HepG2 (cell line): ENCODE results near the gene CSNK1G1. TPM values are rescaled to one million over a fixed set of nuclear protein-coding genes. Genes with fewer than 3 reads are reported as not detected.
A peak's percentile ranks its signal among the peaks of the same experiment; 100 is the strongest.

Experiments
- EED ChIP-seq: sonication (generic); formaldehyde crosslinking; IDR thresholded peaks from 2 replicates; pipeline ENCODE4 v1.5.0; 2020; ENCODE audit warnings: mild to moderate bottlenecking, missing genetic modification reagents
- KLF13 ChIP-seq: sonication (generic); formaldehyde crosslinking; IDR thresholded peaks from 2 replicates; pipeline ENCODE4 v1.4.0; 2020; ENCODE audit warnings: mild to moderate bottlenecking, missing genetic modification reagents
- NR2C2 ChIP-seq: sonication (generic); formaldehyde crosslinking; IDR thresholded peaks from 2 replicates; pipeline ENCODE4 v1.4.0; 2020; ENCODE audit warnings: missing genetic modification reagents, mild to moderate bottlenecking, moderate library complexity, borderline replicate concordance
- RFX5 ChIP-seq: IDR thresholded peaks from 2 replicates; pipeline ENCODE4 v1.6.1; 2011; ENCODE audit warnings: low read depth, low read length, improper control_type of control experiment
- ZNF451 ChIP-seq: sonication (generic); formaldehyde crosslinking; IDR thresholded peaks from 2 replicates; pipeline ENCODE4 v1.5.0; 2020; ENCODE audit warnings: mild to moderate bottlenecking, missing genetic modification reagents
- polyA plus RNA-seq, 8 experiments: library from polyadenylated mRNA; depleted of rRNA in 3 of 8; stranded (reverse) in 7 of 8; unstranded in 1 of 8; fragments of >200 nt; fragmentation: Illumina TruSeq in 4 of 8; extraction: Trizol in 4 of 8; gene quantifications; 2 replicates each; pipeline versions ENCODE4 v1.2.1 to v1.2.3, GENCODE V29; 2011 to 2016; ENCODE audit warnings: low read depth in 4 of 8, missing spikeins in 1 of 8, mixed read lengths in 1 of 8; ENCODE audit not compliant: insufficient read depth in 1 of 8
- total RNA-seq, 5 experiments: library from RNA; depleted of rRNA; stranded (reverse); fragments of >200 nt; fragmentation: Illumina TruSeq; extraction: Trizol; gene quantifications; 2 replicates each; pipeline ENCODE4 v1.2.3, GENCODE V29; 2016; ENCODE audit warnings: low read depth in 1 of 5
- TF ChIP-seq, protein P1 (sequence below): sonication (generic); formaldehyde crosslinking; IDR thresholded peaks from 2 replicates; pipeline ENCODE4 v1.5.1; 2020; ENCODE audit warnings: missing genetic modification reagents, mild to moderate bottlenecking, borderline replicate concordance
- TF ChIP-seq, protein P2 (sequence below): sonication (generic); formaldehyde crosslinking; IDR thresholded peaks from 2 replicates; pipeline ENCODE4 v1.5.1; 2020; ENCODE audit warnings: mild to moderate bottlenecking, missing genetic modification reagents, borderline replicate concordance
- TF ChIP-seq, protein P3 (sequence below): sonication (generic); formaldehyde crosslinking; IDR thresholded peaks from 2 replicates; pipeline ENCODE4 v1.4.0; 2020; ENCODE audit warnings: mild to moderate bottlenecking, missing genetic modification reagents

Gene CSNK1G1
- total and polyA plus RNA-seq, 2 of the 13 experiments (the other 11 are each of a cell fraction or from before 2014, with no cell fraction given), result 8.5 to 12.6 TPM

DNA sequence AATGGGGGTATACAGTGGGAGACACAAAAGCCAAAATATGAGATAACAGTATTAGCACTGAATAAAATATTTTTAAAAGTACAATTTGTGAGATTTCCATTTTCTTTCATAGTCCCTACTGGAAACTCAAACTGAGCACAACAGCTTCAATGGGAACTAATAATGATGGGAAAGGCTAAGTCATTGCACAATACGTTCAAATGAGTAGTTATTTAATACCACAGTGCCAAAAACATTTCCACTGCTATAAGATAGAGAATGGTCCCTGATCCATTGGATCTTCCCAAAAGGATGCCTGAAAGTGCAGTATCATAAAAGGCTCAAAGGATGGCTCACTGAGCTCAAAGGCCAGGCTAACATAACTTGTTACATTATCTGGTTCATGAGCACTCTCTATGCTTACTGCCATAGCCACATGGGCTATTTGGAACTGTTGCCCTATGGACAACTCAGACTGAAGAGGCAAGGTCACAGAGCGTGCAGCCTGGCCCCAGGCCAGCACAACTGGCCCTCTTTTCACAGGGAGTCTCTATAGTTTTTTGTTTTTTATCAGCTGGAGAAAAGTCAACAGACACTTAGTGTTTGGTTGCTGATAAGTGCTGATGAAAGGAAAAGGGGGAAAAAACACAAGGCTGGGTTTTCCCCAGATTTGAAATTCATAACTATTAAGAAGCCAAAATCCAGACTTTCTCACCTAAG, 139.1 kb downstream of the CSNK1G1 start (continued):
- TF ChIP-seq KLF13, result no peak
- TF ChIP-seq, protein P1, sequence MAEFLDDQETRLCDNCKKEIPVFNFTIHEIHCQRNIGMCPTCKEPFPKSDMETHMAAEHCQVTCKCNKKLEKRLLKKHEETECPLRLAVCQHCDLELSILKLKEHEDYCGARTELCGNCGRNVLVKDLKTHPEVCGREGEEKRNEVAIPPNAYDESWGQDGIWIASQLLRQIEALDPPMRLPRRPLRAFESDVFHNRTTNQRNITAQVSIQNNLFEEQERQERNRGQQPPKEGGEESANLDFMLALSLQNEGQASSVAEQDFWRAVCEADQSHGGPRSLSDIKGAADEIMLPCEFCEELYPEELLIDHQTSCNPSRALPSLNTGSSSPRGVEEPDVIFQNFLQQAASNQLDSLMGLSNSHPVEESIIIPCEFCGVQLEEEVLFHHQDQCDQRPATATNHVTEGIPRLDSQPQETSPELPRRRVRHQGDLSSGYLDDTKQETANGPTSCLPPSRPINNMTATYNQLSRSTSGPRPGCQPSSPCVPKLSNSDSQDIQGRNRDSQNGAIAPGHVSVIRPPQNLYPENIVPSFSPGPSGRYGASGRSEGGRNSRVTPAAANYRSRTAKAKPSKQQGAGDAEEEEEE (CRISPR knock-in tag), result no peak
- TF ChIP-seq, protein P2, sequence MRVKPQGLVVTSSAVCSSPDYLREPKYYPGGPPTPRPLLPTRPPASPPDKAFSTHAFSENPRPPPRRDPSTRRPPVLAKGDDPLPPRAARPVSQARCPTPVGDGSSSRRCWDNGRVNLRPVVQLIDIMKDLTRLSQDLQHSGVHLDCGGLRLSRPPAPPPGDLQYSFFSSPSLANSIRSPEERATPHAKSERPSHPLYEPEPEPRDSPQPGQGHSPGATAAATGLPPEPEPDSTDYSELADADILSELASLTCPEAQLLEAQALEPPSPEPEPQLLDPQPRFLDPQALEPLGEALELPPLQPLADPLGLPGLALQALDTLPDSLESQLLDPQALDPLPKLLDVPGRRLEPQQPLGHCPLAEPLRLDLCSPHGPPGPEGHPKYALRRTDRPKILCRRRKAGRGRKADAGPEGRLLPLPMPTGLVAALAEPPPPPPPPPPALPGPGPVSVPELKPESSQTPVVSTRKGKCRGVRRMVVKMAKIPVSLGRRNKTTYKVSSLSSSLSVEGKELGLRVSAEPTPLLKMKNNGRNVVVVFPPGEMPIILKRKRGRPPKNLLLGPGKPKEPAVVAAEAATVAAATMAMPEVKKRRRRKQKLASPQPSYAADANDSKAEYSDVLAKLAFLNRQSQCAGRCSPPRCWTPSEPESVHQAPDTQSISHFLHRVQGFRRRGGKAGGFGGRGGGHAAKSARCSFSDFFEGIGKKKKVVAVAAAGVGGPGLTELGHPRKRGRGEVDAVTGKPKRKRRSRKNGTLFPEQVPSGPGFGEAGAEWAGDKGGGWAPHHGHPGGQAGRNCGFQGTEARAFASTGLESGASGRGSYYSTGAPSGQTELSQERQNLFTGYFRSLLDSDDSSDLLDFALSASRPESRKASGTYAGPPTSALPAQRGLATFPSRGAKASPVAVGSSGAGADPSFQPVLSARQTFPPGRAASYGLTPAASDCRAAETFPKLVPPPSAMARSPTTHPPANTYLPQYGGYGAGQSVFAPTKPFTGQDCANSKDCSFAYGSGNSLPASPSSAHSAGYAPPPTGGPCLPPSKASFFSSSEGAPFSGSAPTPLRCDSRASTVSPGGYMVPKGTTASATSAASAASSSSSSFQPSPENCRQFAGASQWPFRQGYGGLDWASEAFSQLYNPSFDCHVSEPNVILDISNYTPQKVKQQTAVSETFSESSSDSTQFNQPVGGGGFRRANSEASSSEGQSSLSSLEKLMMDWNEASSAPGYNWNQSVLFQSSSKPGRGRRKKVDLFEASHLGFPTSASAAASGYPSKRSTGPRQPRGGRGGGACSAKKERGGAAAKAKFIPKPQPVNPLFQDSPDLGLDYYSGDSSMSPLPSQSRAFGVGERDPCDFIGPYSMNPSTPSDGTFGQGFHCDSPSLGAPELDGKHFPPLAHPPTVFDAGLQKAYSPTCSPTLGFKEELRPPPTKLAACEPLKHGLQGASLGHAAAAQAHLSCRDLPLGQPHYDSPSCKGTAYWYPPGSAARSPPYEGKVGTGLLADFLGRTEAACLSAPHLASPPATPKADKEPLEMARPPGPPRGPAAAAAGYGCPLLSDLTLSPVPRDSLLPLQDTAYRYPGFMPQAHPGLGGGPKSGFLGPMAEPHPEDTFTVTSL (CRISPR knock-in tag), result peak; percentile 97; the same call in 1 of the 2 replicates
- peak; percentile 78; the same call in 1 of the 2 replicates for TF ChIP-seq NR2C2 (CRISPR knock-in tag)
- TF ChIP-seq RFX5, result no peak
- TF ChIP-seq ZNF451 (CRISPR knock-in tag), result no peak
- TF ChIP-seq EED, result no peak
- TF ChIP-seq, protein P3, sequence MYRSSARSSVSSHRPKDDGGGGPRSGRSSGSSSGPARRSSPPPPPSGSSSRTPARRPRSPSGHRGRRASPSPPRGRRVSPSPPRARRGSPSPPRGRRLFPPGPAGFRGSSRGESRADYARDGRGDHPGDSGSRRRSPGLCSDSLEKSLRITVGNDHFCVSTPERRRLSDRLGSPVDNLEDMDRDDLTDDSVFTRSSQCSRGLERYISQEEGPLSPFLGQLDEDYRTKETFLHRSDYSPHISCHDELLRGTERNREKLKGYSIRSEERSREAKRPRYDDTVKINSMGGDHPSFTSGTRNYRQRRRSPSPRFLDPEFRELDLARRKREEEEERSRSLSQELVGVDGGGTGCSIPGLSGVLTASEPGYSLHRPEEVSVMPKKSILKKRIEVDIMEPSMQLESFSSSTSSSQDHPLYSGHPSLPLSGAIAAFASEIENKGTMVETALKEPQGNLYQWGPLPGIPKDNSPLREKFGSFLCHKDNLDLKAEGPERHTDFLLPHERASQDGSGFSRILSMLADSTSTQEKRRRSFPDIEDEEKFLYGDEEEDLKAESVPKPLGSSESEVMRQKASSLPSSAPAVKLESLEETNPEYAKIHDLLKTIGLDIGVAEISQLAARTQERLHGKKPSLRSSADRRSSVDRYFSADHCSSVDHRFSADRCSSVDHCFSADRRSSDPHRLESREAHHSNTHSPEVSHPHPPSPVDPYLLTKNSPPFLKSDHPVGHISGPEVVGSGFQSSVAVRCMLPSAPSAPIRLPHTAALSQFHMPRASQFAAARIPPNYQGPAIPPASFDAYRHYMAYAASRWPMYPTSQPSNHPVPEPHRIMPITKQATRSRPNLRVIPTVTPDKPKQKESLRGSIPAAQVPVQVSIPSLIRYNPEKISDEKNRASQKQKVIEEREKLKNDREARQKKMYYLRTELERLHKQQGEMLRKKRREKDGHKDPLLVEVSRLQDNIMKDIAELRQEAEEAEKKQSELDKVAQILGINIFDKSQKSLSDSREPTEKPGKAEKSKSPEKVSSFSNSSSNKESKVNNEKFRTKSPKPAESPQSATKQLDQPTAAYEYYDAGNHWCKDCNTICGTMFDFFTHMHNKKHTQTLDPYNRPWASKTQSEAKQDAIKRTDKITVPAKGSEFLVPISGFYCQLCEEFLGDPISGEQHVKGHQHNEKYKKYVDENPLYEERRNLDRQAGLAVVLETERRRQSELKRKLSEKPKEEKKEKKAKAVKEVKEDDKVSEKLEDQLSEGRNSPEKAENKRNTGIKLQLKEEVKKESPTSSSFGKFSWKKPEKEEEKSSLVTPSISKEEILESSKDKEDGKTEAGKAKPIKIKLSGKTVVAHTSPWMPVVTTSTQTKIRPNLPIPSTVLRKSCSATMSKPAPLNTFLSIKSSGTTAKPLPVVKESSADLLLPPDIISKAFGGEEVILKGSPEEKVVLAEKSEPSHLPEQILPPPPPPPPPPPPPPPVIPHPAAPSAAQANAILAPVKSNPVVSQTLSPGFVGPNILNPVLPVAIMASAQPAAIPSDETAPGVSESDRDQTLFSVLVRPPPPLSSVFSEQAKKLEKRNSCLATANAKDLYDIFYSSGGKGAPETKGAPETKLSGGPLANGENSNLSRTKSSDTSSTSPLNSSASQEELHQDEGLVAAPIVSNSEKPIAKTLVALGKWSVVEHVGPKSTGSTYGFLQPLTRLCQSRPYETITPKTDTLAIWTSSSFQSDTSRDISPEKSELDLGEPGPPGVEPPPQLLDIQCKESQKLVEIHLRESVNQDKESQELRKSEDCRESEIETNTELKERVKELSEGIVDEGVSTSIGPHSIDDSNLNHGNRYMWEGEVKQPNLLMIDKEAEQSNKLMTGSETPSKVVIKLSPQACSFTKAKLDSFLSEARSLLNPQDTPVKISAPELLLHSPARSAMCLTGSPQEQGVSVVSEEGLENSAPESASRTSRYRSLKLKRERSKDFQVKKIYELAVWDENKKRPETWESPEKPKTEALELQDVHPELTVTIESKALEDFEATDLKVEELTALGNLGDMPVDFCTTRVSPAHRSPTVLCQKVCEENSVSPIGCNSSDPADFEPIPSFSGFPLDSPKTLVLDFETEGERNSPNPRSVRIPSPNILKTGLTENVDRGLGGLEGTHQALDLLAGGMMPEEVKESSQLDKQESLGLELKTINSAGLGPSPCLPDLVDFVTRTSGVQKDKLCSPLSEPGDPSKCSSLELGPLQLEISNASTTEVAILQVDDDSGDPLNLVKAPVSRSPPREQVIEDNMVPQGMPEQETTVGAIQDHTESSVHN (CRISPR knock-in tag), result no peak
